Tibial artery (tissue), 4 donors: ENCODE data around the gene OLR1.

Experiments used
- DNase-seq, 2 donors: peaks; one replicate each; pipeline ENCODE4 v3.0.0-alpha.2; 2019
- H3K27ac ChIP-seq, 2 donors: fragments of 200-600 bp; sonication (generic) in 1 of 2; 1 replicate in 1 of 2; 2 replicates in 1 of 2; pipeline ENCODE4 v1.5.1; 2018 to 2019; ENCODE audit warnings: mild to moderate bottlenecking in 1 of 2
- H3K27me3 ChIP-seq, 2 donors: fragments of 200-600 bp; sonication (generic) in 1 of 2; one replicate each; pipeline versions ENCODE4 v1.5.1 to v1.6.0; 2016 to 2019
- H3K36me3 ChIP-seq, 3 donors: fragments of 200-600 bp; sonication (generic) in 2 of 3; one replicate each; pipeline ENCODE4 v1.5.1; 2016 to 2019; ENCODE audit warnings: mild to moderate bottlenecking in 2 of 3
- H3K4me1 ChIP-seq, 4 donors: fragments of 200-600 bp; sonication (generic) in 2 of 4; 1 replicate in 3 of 4; 2 replicates in 1 of 4; pipeline ENCODE4 v1.5.1; 2016 to 2019
- H3K4me3 ChIP-seq, 2 donors: fragments of 200-600 bp; sonication (generic) in 1 of 2; 1 replicate in 1 of 2; 2 replicates in 1 of 2; pipeline ENCODE4 v1.5.1; 2018 to 2019; ENCODE audit warnings: mild to moderate bottlenecking in 2 of 2
- H3K9me3 ChIP-seq, 3 donors: fragments of 200-600 bp; sonication (generic) in 1 of 3; one replicate each; pipeline ENCODE4 v1.5.1; 2016 to 2019
- intact Hi-C: fragments of 100-400 bp; cut with DNase I; formaldehyde crosslinking; loops from one replicate; pipeline ENCODE4 v1.15.0; 2023; ENCODE audit warnings: low total_unique reads
- TF ChIP-seq, protein P1 (sequence below), 2 experiments: fragments of 200-600 bp in 1 of 2; fragments of 450-650 bp in 1 of 2; IDR thresholded peaks; one replicate each; pipeline ENCODE4 v1.5.1; 2017 to 2019; ENCODE audit warnings: antibody characterized with exemption in 2 of 2, mild to moderate bottlenecking in 1 of 2, moderate library complexity in 1 of 2

The OLR1 gene

GRCh38 chr12:10214895-10215267 lies 42.9 kb upstream of the OLR1 start:
- intact Hi-C loops: loop anchor here (5.0 to 10.0 kb wide), 3 partner anchors 150 to 1520 kb away; partner anchors contain the start of genes RIMKLB and YBX3
- Histone ChIP-seq H3K4me1 (peaks cover 0 to 49% (median 15%) of the 10 kb centered on the region in 4 donors), H3K9me3 (no peaks in the 10 kb centered on the region), H3K4me3 (peak overlapping the region; percentile 93), H3K36me3 (peaks cover 21 to 23% (median 21%) of the 10 kb centered on the region in 3 donors), H3K27me3 (no peaks in the 10 kb centered on the region), H3K27ac (peak overlapping the region; percentile 100)
- TF ChIP-seq, protein P1, sequence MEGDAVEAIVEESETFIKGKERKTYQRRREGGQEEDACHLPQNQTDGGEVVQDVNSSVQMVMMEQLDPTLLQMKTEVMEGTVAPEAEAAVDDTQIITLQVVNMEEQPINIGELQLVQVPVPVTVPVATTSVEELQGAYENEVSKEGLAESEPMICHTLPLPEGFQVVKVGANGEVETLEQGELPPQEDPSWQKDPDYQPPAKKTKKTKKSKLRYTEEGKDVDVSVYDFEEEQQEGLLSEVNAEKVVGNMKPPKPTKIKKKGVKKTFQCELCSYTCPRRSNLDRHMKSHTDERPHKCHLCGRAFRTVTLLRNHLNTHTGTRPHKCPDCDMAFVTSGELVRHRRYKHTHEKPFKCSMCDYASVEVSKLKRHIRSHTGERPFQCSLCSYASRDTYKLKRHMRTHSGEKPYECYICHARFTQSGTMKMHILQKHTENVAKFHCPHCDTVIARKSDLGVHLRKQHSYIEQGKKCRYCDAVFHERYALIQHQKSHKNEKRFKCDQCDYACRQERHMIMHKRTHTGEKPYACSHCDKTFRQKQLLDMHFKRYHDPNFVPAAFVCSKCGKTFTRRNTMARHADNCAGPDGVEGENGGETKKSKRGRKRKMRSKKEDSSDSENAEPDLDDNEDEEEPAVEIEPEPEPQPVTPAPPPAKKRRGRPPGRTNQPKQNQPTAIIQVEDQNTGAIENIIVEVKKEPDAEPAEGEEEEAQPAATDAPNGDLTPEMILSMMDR (IDR thresholded peaks at IDR 0.05): no peak
- no peak for DNase-seq

- no peaks in the 10 kb centered on the region for H3K9me3 ChIP-seq
- no peaks in the 10 kb centered on the region for H3K27me3 ChIP-seq
- H3K27ac ChIP-seq: peak overlapping the region; percentile 100
- intact Hi-C loops: loop anchor here (5.0 to 10.0 kb wide), 3 partner anchors 150 to 1520 kb away; partner anchors contain the start of genes RIMKLB and YBX3
- DNase-seq: no peak
- peak overlapping the region; percentile 93 for H3K4me3 ChIP-seq
- H3K36me3 ChIP-seq: peaks cover 15 to 17% (median 15%) of the 10 kb centered on the region in 3 donors
- TF ChIP-seq, protein P1 (IDR thresholded peaks at IDR 0.05): no peak
- H3K4me1 ChIP-seq: peaks cover 0 to 46% (median 15%) of the 10 kb centered on the region in 4 donors
Measured at GRCh38 chr12:10214136-10214894, 42.4 kb upstream of the OLR1 start.

DNA sequence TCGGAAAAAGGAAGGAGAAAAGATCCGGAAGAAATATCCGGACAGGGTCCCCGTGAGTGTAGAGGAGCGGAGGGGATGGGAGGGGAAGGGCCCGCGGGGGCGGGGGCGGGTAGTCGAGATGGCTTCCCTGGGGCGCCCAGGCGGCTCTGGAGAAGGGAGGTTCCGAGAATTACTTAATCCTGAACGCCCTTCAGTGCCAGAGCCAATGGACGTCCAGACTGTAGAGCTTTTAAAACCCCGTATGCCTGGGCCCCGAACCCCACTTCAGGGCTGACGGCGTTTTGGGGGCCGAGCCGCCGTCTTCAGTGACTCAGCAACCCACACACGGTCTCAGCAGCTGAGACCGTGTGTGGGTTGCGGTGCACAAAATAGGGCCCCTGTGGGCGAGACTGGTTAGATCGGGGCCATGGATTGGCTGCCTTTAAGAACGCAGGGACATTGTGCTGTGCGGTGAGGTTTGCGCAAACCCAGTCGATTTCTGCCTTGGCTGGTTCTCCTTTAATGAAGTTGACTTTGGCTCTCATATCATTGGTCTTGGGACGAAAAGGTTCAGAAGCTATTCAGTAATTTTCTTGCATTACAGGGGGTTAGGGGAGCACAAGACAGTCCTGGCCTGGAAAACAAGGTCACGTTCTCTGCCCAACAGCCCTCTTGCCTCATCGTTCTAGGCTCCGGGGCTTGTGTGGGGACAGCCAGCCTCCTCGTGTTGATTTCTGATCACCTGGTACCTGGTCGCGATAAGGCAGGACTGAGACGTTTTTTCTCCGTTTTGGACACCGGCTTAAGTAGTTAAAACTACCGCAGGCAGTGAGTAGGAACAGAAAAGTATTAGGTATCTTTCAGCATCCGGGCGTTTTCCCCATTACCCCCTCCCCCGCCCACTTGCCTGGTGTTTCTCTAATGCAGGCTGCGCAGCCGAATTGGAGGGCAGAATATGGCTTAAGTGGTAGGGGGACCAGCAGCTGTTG lies 41.5 kb upstream of the OLR1 start:
- Histone ChIP-seq H3K9me3 (no peaks in the 10 kb centered on the region), H3K27ac (peak overlapping the region; percentile 100), H3K4me3 (peak overlapping the region; percentile 93), H3K36me3 (peaks cover 6 to 9% (median 8%) of the 10 kb centered on the region in 3 donors), H3K4me1 (peaks cover 0 to 43% (median 15%) of the 10 kb centered on the region in 4 donors), H3K27me3 (no peaks in the 10 kb centered on the region)
- intact Hi-C loops: loop anchor here (5.0 to 10.0 kb wide), 3 partner anchors 151 to 1519 kb away; partner anchors contain the start of genes RIMKLB and YBX3
- TF ChIP-seq, protein P1 (IDR thresholded peaks at IDR 0.05): no peak
- DNase-seq: peak; percentile 88 to 94

DNA sequence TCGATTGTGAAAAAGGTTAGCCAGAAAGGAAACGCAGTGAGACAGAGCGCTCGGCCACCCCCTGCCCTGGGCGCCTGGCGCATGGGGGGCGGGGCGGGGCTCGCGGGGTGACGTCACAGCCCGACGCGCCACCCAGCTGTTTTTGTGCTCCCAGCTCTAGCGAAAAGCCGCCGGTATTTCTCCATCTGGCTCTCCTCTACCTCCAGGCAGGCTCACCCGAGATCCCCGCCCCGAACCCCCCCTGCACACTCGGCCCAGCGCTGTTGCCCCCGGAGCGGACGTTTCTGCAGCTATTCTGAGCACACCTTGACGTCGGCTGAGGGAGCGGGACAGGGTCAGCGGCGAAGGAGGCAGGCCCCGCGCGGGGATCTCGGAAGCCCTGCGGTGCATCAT lies 40.8 kb upstream of the OLR1 start, which contains the start of gene GABARAPL1:
Gene GABARAPL1 (plus strand): TSS at position 139 of the 393 bp plus-strand sequence. CDS start 253 bp downstream, at position 392.
- Histone ChIP-seq H3K27ac (peak within 1 kb of the TSS; percentile 100), H3K36me3 (peaks cover 0 to 2% (median under 1%) of the 10 kb centered on the region in 3 donors), H3K9me3 (no peaks in the 10 kb centered on the region), H3K4me1 (peaks cover 0 to 36% (median 12%) of the 10 kb centered on the region in 4 donors), H3K4me3 (peak within 1 kb of the TSS; percentile 93), H3K27me3 (no peaks in the 10 kb centered on the region)
- intact Hi-C loops: loop anchor here (5.0 to 10.0 kb wide), 3 partner anchors 152 to 1518 kb away; partner anchors contain the start of genes RIMKLB and YBX3
- TF ChIP-seq, protein P1 (IDR thresholded peaks at IDR 0.05): no peak
- peak; percentile 87 to 94 for DNase-seq
